SK-N-SH treated with all-trans-retinoic acid at 6 μM for 48 hours (cell line): ENCODE results near the gene SIM1.

Source experiments
- ATAC-seq: fragments of 200-7000 bp; cut with Tn5 transposase; 3 replicates; pipeline ENCODE4 v1.9.1; 2020; ENCODE audit warnings: mild to moderate bottlenecking, moderate library complexity
- ARNTL ChIP-seq: fragments of 450-650 bp; formaldehyde crosslinking; IDR thresholded peaks from 2 replicates; pipeline ENCODE4 v1.5.0; 2020; ENCODE audit warnings: low read depth, mild to moderate bottlenecking, moderate library complexity, borderline replicate concordance
- BACH2 ChIP-seq: fragments of 250-450 bp; sonication (Bioruptor Pico); IDR thresholded peaks from 2 replicates; pipeline ENCODE4 v1.9.0; 2021; ENCODE audit warnings: mild to moderate bottlenecking, borderline replicate concordance
- CREB5 ChIP-seq: fragments of 250-450 bp; sonication (Bioruptor Pico); IDR thresholded peaks from 2 replicates; pipeline ENCODE4 v1.5.1; 2020; ENCODE audit warnings: low read depth, mild to moderate bottlenecking, moderate library complexity
- CSDC2 ChIP-seq: fragments of 250-450 bp; sonication (Bioruptor Pico); IDR thresholded peaks from 2 replicates; pipeline ENCODE4 v1.5.0; 2020; ENCODE audit warnings: mild to moderate bottlenecking, moderate library complexity
- CSRNP3 ChIP-seq: fragments of 250-450 bp; sonication (Bioruptor Pico); IDR thresholded peaks from 2 replicates; pipeline ENCODE4 v1.5.1; 2021; ENCODE audit warnings: mild to moderate bottlenecking, moderate library complexity
- ESRRG ChIP-seq: fragments of 250-450 bp; sonication (Bioruptor Pico); IDR thresholded peaks from 2 replicates; pipeline ENCODE4 v1.6.1; 2021; ENCODE audit warnings: mild to moderate bottlenecking
- ISL1 ChIP-seq: fragments of 250-450 bp; sonication (Bioruptor Pico); IDR thresholded peaks from 2 replicates; pipeline ENCODE4 v2.1.2; 2022; ENCODE audit warnings: mild to moderate bottlenecking, moderate library complexity
- OSR1 ChIP-seq: fragments of 250-450 bp; sonication (Bioruptor Pico); IDR thresholded peaks from 2 replicates; pipeline ENCODE4 v1.8.0; 2022; ENCODE audit warnings: moderate library complexity, mild to moderate bottlenecking, inconsistent platforms
- PATZ1 ChIP-seq: fragments of 250-450 bp; sonication (Bioruptor Pico); IDR thresholded peaks from 2 replicates; pipeline ENCODE4 v1.8.0; 2020; ENCODE audit warnings: mild to moderate bottlenecking, moderate library complexity, borderline replicate concordance
- PPARA ChIP-seq: fragments of 250-450 bp; sonication (Bioruptor Pico); IDR thresholded peaks from 2 replicates; pipeline ENCODE4 v1.5.0; 2020; ENCODE audit warnings: mild to moderate bottlenecking, borderline replicate concordance
- SNAI2 ChIP-seq: fragments of 250-450 bp; sonication (Bioruptor Pico); IDR thresholded peaks from 2 replicates; pipeline ENCODE4 v1.5.0; 2020; ENCODE audit warnings: mild to moderate bottlenecking, moderate library complexity
- TCF4 ChIP-seq: fragments of 250-450 bp; sonication (Bioruptor Pico); IDR thresholded peaks from 2 replicates; pipeline ENCODE4 v1.8.0; 2021; ENCODE audit warnings: mild to moderate bottlenecking, moderate library complexity, borderline replicate concordance
- TOX ChIP-seq: fragments of 250-450 bp; sonication (Bioruptor Pico); IDR thresholded peaks from 2 replicates; pipeline ENCODE4 v1.8.0; 2021; ENCODE audit warnings: mild to moderate bottlenecking, moderate library complexity, borderline replicate concordance
- TSHZ2 ChIP-seq: fragments of 250-450 bp; sonication (Bioruptor Pico); IDR thresholded peaks from 2 replicates; pipeline ENCODE4 v1.5.0; 2020; ENCODE audit warnings: mild to moderate bottlenecking, moderate library complexity
- ZC3H10 ChIP-seq: fragments of 250-450 bp; sonication (Bioruptor Pico); IDR thresholded peaks from 2 replicates; pipeline ENCODE4 v1.5.1; 2021; ENCODE audit warnings: mild to moderate bottlenecking, moderate library complexity
- ZFP30 ChIP-seq: fragments of 450-650 bp; formaldehyde crosslinking; IDR thresholded peaks from 2 replicates; pipeline ENCODE4 v1.5.0; 2022; ENCODE audit warnings: mild to moderate bottlenecking, moderate library complexity
- ZNF565 ChIP-seq: fragments of 450-650 bp; formaldehyde crosslinking; conservative IDR thresholded peaks from 2 replicates; pipeline ENCODE4 v1.5.0; 2020; ENCODE audit warnings: low read depth, mild to moderate bottlenecking, moderate library complexity
- ZNF70 ChIP-seq: fragments of 450-650 bp; formaldehyde crosslinking; IDR thresholded peaks from 2 replicates; pipeline ENCODE4 v1.5.0; 2020; ENCODE audit warnings: mild to moderate bottlenecking, moderate library complexity
- ZNF8 ChIP-seq: fragments of 450-650 bp; formaldehyde crosslinking; IDR thresholded peaks from 2 replicates; pipeline ENCODE4 v1.5.0; 2020; ENCODE audit warnings: mild to moderate bottlenecking, moderate library complexity

SIM1 gene

GRCh38 chr6:100350139-100350538 is 114.6 kb downstream of the SIM1 start:
- ATAC-seq = no peak
- TF ChIP-seq ZNF565 (CRISPR knock-in tag) (no peak), ARNTL (CRISPR knock-in tag) (no peak), CSRNP3 (CRISPR knock-in tag) (no peak), TSHZ2 (CRISPR knock-in tag) (no peak), TOX (CRISPR knock-in tag) (no peak), CSDC2 (CRISPR knock-in tag) (no peak), PATZ1 (CRISPR knock-in tag) (no peak), ZFP30 (CRISPR knock-in tag) (no peak), SNAI2 (no peak), BACH2 (CRISPR knock-in tag) (no peak), ISL1 (CRISPR knock-in tag) (no peak), CREB5 (CRISPR knock-in tag) (no peak), ZNF8 (CRISPR knock-in tag) (no peak)

GRCh38 chr6:100349366-100349765 is 115.4 kb downstream of the SIM1 start:
- ATAC-seq = no peak

More at GRCh38 chr6:100349366-100349765, 115.4 kb downstream of the SIM1 start:
- TF ChIP-seq ARNTL (CRISPR knock-in tag) (no peak), PATZ1 (CRISPR knock-in tag) (no peak), ZFP30 (CRISPR knock-in tag) (no peak), ISL1 (CRISPR knock-in tag) (no peak), ZNF8 (CRISPR knock-in tag) (no peak), PPARA (CRISPR knock-in tag) (no peak), OSR1 (CRISPR knock-in tag) (no peak), ZNF70 (no peak), TCF4 (CRISPR knock-in tag) (no peak), ESRRG (CRISPR knock-in tag) (no peak), BACH2 (CRISPR knock-in tag) (no peak), CSDC2 (CRISPR knock-in tag) (no peak), TOX (CRISPR knock-in tag) (no peak), ZC3H10 (no peak), CREB5 (CRISPR knock-in tag) (no peak)
